Osteoblast (primary cell): Measurements from ENCODE around the gene RAB8A. TPM values are rescaled to one million over a fixed set of nuclear protein-coding genes. Genes with fewer than 3 reads are reported as not detected.

Experiments used
- DNase-seq: peaks from one replicate; pipeline ENCODE4 v3.0.0; 2011; ENCODE audit warnings: low spot score, mixed read lengths; ENCODE audit not compliant: insufficient read length; ENCODE audit errors: missing footprints
- H2AFZ ChIP-seq: 2 replicates; pipeline ENCODE4 v1.6.0; 2011; ENCODE audit warnings: mild to moderate bottlenecking, low read length
- H3K27ac ChIP-seq: 2 replicates; pipeline ENCODE4 v1.5.1; 2011; ENCODE audit warnings: mild to moderate bottlenecking, low read depth, low read length, moderate library complexity
- H3K27me3 ChIP-seq: 2 replicates; pipeline ENCODE4 v1.6.0; 2012; ENCODE audit warnings: mild to moderate bottlenecking, control low read depth, inconsistent platforms, low read length, moderate library complexity; ENCODE audit not compliant: insufficient read depth
- H3K36me3 ChIP-seq: 2 replicates; pipeline ENCODE4 v1.5.1; 2011; ENCODE audit warnings: mild to moderate bottlenecking, low read length, control low read depth, moderate library complexity; ENCODE audit not compliant: insufficient read depth
- H3K4me1 ChIP-seq: 2 replicates; pipeline ENCODE4 v1.5.1; 2011; ENCODE audit warnings: mild to moderate bottlenecking, low read length, control low read depth, moderate library complexity; ENCODE audit not compliant: insufficient read depth
- H3K4me2 ChIP-seq: 2 replicates; pipeline ENCODE4 v1.6.0; 2011; ENCODE audit warnings: mild to moderate bottlenecking, low read length; ENCODE audit not compliant: insufficient read depth
- H3K4me3 ChIP-seq: fragments of 200-600 bp; sonication (generic); 3 replicates; pipeline ENCODE4 v1.5.1; 2012; ENCODE audit warnings: mild to moderate bottlenecking, low read length, inconsistent platforms; ENCODE audit not compliant: insufficient read depth
- H3K79me2 ChIP-seq: 2 replicates; pipeline ENCODE4 v1.6.0; 2012; ENCODE audit warnings: mild to moderate bottlenecking, low read length, control low read depth, inconsistent platforms; ENCODE audit not compliant: insufficient read depth
- H3K9me3 ChIP-seq: 2 replicates; pipeline ENCODE4 v1.5.1; 2011; ENCODE audit warnings: low read depth, low read length, control low read depth
- H4K20me1 ChIP-seq: 2 replicates; pipeline ENCODE4 v1.6.0; 2012; ENCODE audit warnings: mild to moderate bottlenecking, low read length, control low read depth; ENCODE audit not compliant: insufficient read depth
- total RNA-seq: library from RNA; depleted of rRNA; stranded (reverse); fragments of >200 nt; gene quantifications from 2 replicates; pipeline ENCODE4 v1.2.3, GENCODE V29; 2012
- TF ChIP-seq, protein P1 (sequence below): IDR thresholded peaks from 2 replicates; pipeline ENCODE4 v1.5.1; 2011; ENCODE audit warnings: mild to moderate bottlenecking, low read depth, low read length, moderate library complexity; ENCODE audit errors: extremely low read depth

The RAB8A gene
- total RNA-seq, 1 donor: 68.8 TPM

DNA sequence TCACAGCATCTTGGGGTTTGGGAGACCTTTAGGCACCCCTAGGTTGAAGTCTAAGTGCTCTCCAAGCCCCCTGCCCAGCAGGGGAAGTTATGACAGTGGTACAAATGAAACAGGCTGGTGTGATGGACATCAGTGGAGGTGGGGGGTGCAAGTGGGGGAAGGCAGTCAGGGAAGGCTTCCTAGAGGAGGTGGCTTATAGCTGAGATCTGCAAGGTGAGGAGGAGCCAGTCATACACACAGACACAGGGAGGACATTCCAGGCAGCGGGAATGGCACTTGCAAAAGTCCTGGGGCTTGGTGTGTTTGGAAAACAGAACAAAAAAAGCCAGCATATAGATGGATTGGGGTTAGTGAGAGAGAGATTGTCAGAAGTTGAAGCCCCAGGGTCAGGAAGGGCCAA lies 43.4 kb downstream of the RAB8A start:
- DNase-seq: no peak

DNA sequence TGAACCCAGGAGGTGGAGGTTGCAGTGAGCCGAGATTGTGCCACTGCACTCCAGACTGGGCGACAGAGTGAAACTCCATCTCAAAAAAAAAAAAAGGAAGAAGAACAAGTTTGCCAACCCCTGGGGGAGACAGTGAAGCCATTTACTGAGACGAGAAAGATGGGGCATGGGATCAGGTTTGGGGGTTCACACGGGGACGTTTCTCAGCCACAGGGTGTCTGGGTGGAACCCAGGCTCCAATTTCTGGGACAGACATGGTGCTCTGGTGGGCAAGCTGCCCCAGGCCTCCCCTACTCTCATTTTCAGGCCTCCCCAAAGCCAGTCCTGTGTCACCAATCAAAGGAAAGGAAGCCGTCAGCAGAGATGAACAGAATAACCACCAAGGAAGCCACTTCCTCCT lies 45.2 kb downstream of the RAB8A start:
- Histone ChIP-seq H3K4me2 (no peak overlapping the region), H3K79me2 (no peaks in the 10 kb centered on the region), H3K4me1 (peaks cover 16% of the 10 kb centered on the region), H4K20me1 (no peaks in the 10 kb centered on the region), H3K27ac (no peak overlapping the region), H3K4me3 (no peak overlapping the region), H2AFZ (no peak overlapping the region), H3K9me3 (no peaks in the 10 kb centered on the region), H3K36me3 (no peaks in the 10 kb centered on the region), H3K27me3 (peaks cover 4% of the 10 kb centered on the region)
- no peak for DNase-seq
- TF ChIP-seq, protein P1, sequence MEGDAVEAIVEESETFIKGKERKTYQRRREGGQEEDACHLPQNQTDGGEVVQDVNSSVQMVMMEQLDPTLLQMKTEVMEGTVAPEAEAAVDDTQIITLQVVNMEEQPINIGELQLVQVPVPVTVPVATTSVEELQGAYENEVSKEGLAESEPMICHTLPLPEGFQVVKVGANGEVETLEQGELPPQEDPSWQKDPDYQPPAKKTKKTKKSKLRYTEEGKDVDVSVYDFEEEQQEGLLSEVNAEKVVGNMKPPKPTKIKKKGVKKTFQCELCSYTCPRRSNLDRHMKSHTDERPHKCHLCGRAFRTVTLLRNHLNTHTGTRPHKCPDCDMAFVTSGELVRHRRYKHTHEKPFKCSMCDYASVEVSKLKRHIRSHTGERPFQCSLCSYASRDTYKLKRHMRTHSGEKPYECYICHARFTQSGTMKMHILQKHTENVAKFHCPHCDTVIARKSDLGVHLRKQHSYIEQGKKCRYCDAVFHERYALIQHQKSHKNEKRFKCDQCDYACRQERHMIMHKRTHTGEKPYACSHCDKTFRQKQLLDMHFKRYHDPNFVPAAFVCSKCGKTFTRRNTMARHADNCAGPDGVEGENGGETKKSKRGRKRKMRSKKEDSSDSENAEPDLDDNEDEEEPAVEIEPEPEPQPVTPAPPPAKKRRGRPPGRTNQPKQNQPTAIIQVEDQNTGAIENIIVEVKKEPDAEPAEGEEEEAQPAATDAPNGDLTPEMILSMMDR: no peak

More for the DNA sequence above, 43.4 kb downstream of the RAB8A start:
- Histone ChIP-seq H3K79me2 (no peaks in the 10 kb centered on the region), H3K27ac (no peak overlapping the region), H4K20me1 (no peaks in the 10 kb centered on the region), H3K36me3 (no peaks in the 10 kb centered on the region), H3K27me3 (peaks cover 4% of the 10 kb centered on the region), H3K4me2 (no peak overlapping the region), H3K9me3 (no peaks in the 10 kb centered on the region), H2AFZ (no peak overlapping the region), H3K4me1 (no peaks in the 10 kb centered on the region), H3K4me3 (no peak overlapping the region)
- TF ChIP-seq, protein P1: no peak

DNA sequence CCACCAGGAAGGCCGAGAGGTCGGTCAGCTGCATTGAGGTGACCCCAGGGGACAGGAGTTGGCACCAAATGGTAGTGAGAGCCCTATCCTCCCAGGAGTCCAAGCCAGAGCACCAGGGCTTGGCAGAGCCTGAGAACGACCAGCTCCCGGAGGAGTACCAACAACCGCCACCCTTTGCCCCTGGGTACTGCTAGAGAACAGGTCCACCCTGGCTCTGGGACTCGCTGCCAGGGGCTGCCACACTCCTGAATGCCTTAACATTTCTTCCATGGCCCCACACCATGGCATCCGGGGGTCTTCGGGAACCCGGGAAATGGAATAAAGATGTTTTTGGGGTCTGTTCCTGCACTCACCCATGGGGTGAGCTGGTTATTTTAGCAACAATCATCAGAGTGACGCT lies 45.9 kb downstream of the RAB8A start:
- no peaks in the 10 kb centered on the region for H3K36me3 ChIP-seq
- no peaks in the 10 kb centered on the region for H3K9me3 ChIP-seq
- H3K27me3 ChIP-seq: peaks cover 4% of the 10 kb centered on the region
- no peak overlapping the region for H3K27ac ChIP-seq
- H3K4me2 ChIP-seq: no peak overlapping the region
- H2AFZ ChIP-seq: no peak overlapping the region
- H3K4me3 ChIP-seq: no peak overlapping the region
- H4K20me1 ChIP-seq: no peaks in the 10 kb centered on the region
- no peak for DNase-seq
- H3K79me2 ChIP-seq: no peaks in the 10 kb centered on the region
- H3K4me1 ChIP-seq: peaks cover 16% of the 10 kb centered on the region
- TF ChIP-seq, protein P1: no peak

DNA sequence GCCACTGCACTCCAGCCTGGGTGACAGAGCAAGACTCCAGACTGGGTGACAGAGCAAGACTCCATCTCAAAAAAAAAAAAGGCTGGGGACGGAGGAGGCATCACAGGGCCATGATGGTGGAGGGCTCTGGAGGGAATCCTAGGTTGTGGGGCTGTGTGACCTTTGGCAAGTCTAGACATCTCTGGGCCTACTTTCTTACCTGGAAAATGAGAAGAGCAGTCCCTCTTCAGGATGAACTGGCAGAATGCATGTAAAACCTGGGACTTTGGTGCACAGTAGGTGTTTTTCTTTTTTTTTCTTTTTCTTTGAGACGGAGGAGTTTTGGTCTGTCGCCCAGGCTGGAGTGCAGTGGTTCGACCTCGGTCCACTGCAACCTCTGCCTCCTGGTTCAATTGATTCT lies 48.0 kb downstream of the RAB8A start:
- Histone ChIP-seq H3K4me1 (peaks cover 16% of the 10 kb centered on the region), H3K27me3 (peaks cover 4% of the 10 kb centered on the region), H3K4me2 (no peak overlapping the region), H4K20me1 (no peaks in the 10 kb centered on the region), H2AFZ (no peak overlapping the region), H3K9me3 (no peaks in the 10 kb centered on the region), H3K27ac (no peak overlapping the region), H3K36me3 (no peaks in the 10 kb centered on the region), H3K4me3 (no peak overlapping the region), H3K79me2 (no peaks in the 10 kb centered on the region)
- no peak for DNase-seq
- TF ChIP-seq, protein P1: no peak
